Measurements from ENCODE around the gene SMOC2.
"Not testable (repeated sequence)": the region's sequence is repeated elsewhere in the genome, so short reads cannot be mapped to it uniquely, and the experiment has no call there.

Gene SMOC2

DNA sequence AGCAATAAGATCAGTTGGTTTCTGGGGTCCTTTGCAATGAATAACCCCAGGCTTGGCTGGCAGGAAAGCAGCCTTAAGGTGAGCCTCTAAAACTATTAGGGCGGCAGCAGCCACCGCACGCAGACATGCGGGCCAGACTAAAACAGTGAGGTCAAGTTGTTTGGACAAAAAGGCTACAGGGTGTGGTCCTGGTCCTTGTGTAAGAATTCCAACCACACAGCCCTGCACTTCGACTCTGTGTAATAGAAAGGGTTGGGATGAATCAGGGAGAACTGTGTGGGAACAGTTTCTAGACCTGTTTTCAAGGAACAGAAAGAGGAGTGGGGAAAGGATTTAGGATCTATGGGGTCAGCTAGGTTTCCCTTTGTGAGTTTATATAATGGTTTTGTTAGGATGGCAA lies 237.6 kb downstream of the SMOC2 start:
- no peak for DNase-seq (ENCODE audit: low read depth, low spot score)

DNA sequence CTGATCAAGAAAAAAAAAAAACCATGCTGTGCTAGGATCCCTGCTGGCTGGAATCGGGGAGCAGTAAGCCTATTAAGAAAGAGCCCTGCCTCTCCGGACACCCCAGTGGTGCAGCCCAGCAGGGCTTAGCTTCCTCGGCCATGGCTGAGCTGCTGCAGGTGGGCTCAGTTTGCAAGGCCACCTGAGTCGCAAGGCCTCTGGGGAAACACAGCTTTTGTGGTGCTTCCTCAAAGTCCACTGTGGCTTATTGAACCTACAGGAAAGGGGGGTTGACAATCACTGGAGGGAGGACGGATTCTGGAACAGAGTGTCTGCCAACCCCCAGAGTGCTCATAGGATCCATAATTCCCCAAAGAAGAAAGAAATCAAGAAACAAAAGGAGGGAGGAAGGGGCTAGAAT lies 240.8 kb downstream of the SMOC2 start:
- DNase-seq (ENCODE audit: low read depth, low spot score), result no peak

DNA sequence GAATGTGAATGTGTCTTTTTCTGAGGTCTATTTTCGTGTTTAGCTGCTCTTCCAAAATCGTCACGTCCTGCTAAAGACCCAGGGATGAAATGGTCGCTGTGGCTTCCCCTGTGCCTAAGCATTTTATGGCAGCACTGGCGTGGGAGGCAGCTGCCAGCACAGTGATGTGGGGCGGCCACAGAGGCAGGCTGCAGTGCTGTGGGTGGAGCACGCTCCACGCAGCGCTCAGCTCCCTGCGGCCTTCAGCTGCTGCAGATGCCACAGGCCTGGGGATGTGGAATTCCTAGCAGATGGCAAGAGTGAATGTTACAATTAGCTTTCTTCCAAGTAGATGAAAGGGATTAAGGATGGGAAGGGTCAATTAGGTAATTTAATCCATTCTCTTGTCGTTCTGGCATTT lies 242.6 kb downstream of the SMOC2 start:
- DNase-seq (ENCODE audit: low read depth, low spot score), result no peak

DNA sequence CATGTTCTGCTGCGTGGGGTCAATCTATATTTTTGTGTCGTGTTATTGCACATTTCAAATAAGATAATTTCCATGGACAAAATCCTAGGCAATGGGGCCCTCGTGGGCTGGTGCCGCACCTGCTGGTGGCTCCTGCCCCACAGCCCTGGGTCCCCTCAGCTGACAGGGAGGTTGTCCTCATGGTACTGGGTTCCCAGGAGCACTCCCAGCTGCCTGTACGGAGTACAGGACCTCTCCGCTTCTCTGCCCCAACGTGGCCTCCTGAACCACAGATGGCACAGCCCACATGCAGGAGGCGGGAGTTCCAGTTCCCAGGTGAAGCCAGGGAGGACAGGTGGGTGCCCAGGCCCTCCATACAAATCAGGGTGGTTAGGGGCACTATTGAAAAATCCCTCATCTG lies 243.5 kb downstream of the SMOC2 start:
- DNase-seq (ENCODE audit: low read depth, low spot score), result no peak

DNA sequence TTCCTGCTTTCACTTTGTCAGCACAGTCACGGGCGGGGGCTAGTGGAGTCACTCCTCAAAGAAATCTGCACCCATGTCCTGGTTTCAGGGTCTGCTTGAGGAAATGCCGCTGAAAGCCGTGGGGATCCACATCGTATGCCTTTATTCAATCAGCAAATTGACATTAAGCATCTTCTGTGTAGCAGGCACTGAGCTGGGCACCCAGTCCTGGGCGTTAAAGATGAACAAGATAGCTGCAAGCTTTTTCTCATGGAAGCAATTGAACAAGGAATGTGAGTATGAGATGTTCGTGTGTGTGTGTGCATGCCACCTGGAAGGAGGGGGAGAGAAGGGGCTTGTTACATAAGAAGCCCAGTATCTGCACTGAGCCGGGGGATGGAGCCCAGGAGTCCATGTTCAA lies 243.9 kb downstream of the SMOC2 start:
- no peak for DNase-seq (ENCODE audit: low read depth, low spot score)

DNA sequence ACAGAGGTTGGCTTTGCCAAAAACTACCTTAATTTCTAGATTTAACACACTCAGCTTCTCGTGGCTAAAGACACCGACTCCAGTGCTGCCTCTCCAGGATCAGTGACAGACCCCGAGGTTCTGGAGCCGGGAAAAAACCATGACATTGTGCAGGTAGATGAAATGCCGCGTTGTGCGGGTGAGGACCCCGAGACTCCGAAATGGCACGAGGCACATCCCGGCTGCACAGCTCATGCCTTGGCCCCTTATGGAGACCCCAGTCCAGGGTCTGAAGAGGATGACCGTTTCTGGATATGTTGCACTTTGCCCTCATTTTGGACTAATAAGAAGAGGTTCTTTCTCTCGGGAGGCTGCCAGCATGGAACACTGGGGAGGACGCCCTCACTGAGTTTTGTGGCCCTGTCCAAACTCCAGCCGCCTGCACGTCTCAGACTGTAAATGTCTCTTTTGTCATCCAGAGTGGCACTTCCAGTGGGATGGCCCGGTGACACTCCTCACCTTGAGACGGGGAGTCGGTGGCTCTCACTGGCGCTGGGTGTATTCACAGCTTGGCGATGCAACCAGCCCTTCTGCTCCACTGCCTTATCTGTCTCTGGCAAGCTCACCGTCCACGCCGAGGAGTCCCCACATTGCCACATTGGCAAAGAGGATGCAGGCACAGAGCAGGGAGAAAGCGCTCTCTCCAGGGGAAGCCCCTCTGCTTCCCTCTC lies 245.2 kb downstream of the SMOC2 start:
- no peak for DNase-seq (ENCODE audit: low read depth, low spot score)

DNA sequence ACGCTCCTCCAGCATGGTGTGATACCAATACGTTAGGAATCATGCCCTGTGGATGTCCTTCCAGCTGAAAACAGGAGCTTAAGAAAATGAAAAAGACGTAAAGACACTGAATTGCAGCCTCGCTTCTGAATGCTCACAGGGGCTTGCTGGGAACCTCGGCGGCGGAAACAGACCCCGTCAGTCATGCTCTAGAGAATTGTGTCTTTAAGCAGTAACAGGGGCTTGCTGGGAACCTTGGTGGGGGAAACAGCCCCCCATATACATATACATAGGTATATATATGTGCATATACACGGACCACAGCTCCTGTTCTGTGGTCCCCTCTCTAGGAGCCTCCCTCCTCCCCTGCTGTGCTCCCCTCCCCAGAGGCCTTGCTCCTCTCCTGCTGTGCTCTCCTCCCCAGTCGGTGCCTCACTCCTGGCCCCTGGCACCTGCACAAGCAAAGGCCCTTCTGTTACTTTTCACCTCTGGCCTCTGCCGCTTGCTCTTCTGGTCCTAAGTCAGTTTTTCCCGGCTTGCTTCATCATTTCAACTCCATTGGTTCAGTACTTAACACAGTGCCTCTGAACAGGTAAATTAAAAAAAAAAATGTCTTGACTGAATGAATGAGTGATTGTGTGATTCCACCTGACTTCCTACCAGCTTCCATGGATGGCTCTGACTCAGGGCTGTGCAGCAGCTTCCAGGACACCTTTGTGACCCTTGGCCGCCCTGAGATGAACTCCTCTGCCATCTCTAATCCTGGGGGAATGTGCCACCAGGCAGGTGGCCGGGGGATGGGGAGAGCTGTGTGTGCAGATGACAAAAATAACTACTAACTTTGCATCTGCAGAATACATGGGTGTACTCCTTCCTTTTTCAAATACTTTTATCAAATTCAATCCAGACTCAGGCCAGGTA lies 246.1 kb downstream of the SMOC2 start:
- no peak for DNase-seq (ENCODE audit: low read depth, low spot score)

DNA sequence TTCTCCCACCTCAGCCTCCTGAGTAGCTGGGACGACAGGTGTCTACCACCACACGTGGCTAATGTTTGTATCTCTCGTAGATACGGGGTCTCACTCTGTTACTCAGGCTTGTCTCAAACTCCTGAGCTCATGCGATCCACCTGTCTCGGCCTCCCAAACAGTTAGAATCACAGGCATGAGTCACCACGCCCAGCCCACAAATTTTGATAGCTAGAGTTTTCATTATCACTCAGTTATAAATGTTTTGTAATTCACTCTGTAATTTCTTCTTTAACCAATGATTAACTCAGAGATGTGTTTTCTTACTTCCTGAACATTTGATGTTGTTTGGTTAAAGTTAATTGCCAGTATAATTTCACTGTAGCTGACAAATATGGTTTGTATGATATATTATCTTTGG lies 249.3 kb downstream of the SMOC2 start:
- no peak for DNase-seq (ENCODE audit: low read depth, low spot score)

DNA sequence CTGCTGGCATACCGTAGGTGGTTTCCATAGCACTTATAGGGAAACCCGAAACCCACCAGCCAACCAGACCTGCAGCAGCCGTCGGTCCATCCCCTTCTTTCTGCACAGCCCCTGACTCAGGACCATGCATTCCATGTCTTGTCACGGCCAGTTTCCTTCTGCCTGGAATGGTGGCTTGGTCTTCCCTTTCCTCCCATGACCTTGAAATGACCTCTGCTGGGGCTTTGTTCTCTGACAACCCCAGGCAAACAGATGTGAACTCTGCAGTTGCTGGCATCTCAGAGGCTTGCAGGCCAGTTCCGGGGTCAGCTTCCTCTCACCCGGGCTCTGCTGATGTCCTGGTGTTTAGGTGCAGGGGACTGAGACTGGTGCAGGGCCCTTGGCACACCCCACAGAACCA lies 250.8 kb downstream of the SMOC2 start:
- no peak for DNase-seq (ENCODE audit: low read depth, low spot score)

DNA sequence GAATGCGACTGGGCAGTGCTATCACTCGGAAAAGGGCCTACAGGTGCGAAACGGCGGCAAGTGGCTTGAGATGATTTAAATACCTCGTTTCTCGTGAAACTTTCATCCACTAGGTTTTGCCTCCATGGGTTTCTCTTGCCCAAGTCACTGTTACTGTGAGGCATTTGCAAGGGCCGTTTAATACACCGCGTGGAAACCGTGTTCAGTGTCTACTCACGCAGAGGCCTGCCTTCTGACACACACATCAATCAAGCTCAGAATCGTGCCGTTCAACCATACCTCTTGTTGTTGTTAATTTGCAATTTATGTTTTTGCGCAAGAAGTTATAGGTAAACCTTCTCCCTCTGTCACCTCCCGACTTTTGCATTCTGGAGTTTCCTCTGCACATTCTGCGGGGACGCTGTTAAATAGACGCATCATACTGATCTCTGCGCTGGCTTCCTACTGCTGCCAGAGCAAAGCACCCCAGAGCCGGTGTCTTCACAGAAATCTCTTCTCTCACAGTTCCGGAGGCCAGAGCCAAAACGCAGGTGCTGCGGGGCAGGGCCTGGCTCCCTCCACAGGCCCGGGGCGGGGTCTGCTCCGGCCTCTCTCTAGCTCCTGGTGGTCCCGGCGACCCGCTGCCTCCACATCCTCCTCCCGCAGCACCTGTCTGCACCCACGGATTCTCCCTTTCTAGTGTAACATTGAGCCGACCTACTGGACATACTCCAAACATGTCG lies 251.4 kb downstream of the SMOC2 start:
- no peak for DNase-seq (ENCODE audit: low read depth, low spot score)

DNA sequence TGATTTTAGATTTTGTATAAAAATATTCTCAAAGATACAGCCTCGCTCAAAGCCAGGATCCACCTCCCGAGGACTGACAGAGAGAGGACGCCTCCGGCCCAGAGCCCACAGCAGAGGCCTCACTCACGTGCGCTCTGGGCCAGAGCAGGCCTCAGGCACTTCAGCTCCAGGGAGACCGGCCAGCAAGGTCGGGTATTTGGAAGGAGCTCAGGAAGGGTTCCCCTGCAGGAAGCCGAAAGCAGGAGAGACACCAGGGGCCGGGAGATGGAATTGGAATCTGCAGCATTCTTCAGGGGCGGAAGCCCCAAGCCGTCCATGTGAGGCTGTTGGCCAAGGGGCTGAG lies 251.9 kb downstream of the SMOC2 start:
- not testable (repeated sequence) for DNase-seq (ENCODE audit: low read depth, low spot score)

DNA sequence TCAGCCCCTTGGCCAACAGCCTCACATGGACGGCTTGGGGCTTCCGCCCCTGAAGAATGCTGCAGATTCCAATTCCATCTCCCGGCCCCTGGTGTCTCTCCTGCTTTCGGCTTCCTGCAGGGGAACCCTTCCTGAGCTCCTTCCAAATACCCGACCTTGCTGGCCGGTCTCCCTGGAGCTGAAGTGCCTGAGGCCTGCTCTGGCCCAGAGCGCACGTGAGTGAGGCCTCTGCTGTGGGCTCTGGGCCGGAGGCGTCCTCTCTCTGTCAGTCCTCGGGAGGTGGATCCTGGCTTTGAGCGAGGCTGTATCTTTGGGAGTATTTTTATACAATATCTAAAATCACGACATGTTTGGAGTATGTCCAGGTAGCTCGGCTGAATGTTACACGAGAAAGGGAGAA lies 253.8 kb downstream of the SMOC2 start:
- not testable (repeated sequence) for DNase-seq (ENCODE audit: low read depth, low spot score)

DNA sequence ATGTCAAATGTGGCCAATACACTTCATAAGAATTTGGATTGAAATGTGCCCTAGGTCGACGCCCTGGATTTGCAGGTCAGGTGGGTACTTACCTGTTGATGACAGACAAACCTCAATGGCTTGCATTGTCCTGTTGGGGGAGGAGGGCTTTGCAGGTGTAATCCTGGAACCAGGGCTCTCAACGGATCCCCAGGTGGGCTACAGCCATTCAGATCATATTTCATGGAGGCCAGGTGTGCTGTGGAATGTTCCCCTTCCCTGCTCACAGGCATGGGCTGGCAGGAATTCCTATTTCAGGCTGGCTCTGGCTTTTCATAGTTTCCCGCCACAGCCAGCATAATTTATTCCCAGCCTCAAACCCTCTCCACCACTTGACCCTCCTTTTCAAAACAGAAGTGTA lies 254.7 kb downstream of the SMOC2 start:
- no peak for DNase-seq (ENCODE audit: low read depth, low spot score)

DNA sequence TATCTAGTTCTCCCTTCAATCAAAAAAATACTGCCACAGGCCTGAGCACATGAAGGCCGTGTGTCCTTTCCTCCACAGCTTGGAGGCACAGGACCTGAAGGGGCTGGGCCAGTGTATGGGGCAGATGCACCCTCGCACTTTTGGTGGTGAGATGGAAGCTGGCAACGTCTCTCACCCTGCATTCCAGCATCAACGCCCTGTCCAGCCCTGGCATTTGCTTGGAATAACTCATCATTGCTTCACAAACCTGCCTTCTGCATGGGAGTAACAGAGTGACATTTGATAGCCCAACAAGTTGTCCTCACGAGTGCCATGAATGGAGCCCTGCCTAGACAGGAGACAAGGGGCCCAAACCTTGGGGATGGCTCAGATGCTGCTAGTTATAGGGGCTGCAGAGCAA lies 257.9 kb downstream of the SMOC2 start:
- no peak for DNase-seq (ENCODE audit: low read depth, low spot score)

DNA sequence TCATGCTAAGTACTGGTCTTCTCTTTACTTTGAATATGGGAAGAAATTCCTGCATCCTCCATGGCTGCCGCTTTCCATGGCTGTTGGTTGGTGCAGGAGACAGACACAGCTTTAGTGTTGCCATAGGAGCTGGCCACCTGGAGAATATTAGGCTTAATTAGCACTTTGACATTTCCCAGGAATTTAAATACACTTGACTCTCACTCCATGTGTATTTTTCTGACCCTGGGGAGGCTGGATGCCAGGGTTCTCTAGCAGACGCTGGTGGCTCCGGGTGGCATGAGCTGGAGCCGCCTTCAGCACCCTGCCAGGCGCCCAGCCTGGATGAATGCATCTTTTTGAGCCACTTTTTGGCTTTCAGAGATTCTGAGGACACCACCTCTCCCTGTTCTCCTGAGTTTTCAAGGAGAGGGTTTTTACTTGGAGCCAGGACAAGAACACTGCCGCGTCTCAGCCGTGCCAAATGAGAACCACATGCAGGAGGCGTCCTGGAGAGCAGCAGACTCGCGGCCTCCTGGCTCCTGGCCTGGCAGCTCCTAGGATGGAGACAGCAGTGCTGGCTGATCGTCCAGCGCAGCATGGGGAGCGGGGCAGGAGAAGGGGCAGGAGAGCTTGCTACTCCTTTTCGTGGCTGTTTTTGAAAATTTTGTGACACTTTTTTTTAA lies 258.8 kb downstream of the SMOC2 start:
- no peak for DNase-seq (ENCODE audit: low read depth, low spot score)

DNA sequence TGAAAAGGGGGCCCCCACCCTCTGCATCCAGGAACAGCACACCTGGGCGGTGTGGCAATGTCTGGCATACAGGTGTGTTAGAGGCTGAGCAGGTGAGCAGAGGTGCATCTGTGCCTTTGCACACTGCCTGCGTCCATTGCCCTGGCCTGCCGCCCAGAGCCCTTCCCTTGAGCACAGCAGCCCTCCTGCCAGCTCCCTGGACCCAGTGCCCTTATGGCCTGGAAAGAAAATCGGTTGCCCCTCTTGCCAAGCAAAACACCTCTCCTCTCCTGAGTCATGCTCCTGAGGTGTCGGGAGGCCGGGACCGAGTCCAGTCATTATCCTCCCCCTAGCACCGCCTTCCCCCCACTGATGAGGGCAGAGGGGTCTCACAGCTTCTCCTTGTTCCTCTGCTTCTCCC lies 259.9 kb downstream of the SMOC2 start:
- no peak for DNase-seq (ENCODE audit: low read depth, low spot score)

DNA sequence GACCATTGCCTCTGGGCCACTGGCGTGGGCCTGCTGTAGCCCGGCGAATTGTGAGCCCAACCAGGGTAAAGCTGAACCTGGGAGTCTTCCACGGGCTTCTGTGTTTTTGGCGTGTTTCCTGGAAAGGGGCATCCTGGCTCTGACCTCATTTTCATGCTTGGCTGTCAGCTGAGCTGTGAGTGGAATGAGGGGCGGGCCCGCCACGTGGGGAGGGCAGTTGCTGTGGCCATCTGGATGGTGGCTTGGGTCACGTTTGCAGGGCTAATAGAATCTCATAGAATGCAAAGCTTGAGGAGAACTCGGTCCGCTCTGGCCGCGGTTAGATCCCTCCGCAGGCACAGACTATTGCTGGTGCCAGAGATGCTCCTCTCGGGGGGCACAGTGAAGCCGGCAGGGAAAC lies 263.0 kb downstream of the SMOC2 start:
- no peak for DNase-seq (ENCODE audit: low read depth, low spot score)

DNA sequence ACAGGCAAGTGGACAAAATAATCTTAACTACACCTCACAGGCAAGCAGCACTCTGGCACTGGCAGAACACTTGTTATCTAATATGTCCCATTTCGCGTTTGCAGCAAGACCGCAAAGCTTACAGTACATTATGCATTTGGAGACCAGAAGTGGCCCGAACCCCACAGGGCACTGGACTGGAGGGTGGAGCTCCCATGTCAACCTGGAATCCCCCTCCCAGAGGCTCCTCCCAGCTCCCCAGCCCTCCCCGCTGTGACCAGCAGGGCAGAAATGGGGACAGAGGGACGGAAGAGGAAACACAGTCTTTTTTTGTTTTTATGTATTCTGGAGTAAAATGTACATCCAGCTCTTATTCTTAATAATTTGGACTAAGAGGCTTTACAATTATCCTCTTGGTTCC lies 263.7 kb downstream of the SMOC2 start:
- no peak for DNase-seq (ENCODE audit: low read depth, low spot score)

DNA sequence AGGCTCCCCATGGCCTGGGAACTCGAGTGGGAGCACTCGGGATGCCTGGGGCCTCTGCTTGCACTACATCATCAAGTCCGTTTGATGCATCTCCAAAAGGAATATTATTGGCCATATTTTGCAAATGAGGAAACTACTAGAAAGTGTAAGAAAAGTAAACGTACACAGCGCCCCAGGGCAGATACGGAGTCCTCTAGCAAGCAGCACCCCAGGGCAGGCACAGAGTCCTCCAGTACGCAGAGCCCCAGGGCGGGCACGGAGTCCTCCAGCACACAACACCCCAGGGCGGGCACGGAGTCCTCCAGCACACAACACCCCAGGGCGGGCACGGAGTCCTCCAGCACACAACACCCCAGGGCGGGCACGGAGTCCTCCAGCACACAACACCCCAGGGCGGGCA lies 264.3 kb downstream of the SMOC2 start:
- not testable (repeated sequence) for DNase-seq (ENCODE audit: low read depth, low spot score)

DNA sequence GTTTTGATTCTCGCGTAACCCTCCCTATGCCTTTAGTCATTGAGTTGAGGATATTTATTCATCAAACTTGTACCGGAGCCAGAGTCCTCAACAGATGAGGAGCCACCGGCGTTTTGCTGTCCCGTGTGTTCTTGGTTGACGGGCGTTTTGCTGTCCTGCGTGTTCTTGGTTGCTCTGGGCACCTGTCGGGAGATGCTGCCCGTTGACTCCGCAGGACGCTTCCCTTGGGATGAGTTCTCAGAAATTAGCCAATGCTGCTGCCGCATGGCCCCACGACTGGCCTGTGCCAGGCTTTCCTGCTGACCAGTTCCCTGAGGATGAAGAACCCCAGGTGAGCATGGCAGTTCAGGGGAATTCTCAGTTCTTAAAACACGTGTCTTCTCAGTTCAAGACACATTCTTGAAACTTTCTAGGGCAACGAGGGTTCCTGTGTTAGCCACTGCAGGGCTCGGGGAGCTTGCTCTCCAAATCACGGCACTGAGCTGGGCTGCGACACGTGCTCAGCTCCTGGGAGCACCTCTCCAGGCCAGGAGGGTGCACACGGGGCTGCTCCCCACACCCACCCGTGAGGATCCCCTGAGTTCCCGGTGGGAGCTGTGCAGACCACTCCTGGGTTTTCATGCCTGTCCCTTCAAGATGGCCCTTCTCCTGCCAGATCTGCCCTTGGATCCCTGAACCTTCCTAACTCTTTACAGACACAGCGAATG lies 265.6 kb downstream of the SMOC2 start:
- no peak for DNase-seq (ENCODE audit: low read depth, low spot score)

DNA sequence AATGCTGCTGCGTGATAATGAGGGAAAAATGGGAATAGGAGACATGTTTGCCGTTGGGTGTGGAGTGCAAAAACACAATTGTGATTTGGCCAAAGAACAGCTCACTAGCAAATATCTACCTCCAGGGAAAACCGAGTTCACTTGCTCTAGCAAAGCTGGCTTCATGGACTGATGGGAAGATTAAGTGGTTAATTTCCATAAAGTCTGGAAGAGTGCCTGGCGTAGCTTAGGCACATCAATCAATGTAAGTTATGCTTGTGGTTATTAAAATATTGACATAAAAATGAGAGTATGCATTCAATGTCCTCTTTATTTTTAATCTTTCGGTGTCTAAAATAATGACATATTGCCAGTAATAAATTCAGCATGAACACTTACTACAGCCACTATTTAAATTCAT lies 267.5 kb downstream of the SMOC2 start:
- DNase-seq (ENCODE audit: low read depth, low spot score), result no peak
